Sigmoid colon (tissue), 4 donors: ENCODE results near the gene INTS4.
"Not testable (repeated sequence)": the region's sequence is repeated elsewhere in the genome, so short reads cannot be mapped to it uniquely, and the experiment has no call there.

Source experiments
- EP300 ChIP-seq, 4 donors: sonication (generic); formaldehyde crosslinking; IDR thresholded peaks; one replicate each; pipeline ENCODE4 v1.6.1; 2017; ENCODE audit warnings: antibody characterized with exemption in 4 of 4
- POLR2A ChIP-seq, 2 donors: fragments of 450-650 bp; IDR thresholded peaks; one replicate each; pipeline ENCODE4 v1.6.1; 2016; ENCODE audit warnings: antibody characterized with exemption in 2 of 2, mild to moderate bottlenecking in 2 of 2, moderate library complexity in 2 of 2

GRCh38 chr11:77917713-77918112 lies 76.8 kb downstream of the INTS4 start:
- TF ChIP-seq EP300, POLR2A (IDR thresholded peaks at IDR 0.05): not testable (repeated sequence)
